Fibroblast of lung (primary cell): ENCODE data around the gene MICU1. TPM values are rescaled to one million over a fixed set of nuclear protein-coding genes. Genes with fewer than 3 reads are reported as not detected.

ENCODE experiments used
- DNase-seq, 2 donors: peaks; one replicate each; pipeline versions ENCODE4 v3.0.0 to v3.0.0-alpha.2; 2010; ENCODE audit warnings: low read depth in 2 of 2
- H2AFZ ChIP-seq: 2 replicates; pipeline ENCODE4 v1.5.1; 2012; ENCODE audit warnings: low read length, control low read depth, inconsistent platforms
- H3K27ac ChIP-seq: 2 replicates; pipeline ENCODE4 v1.5.1; 2011; ENCODE audit warnings: low read length, control low read depth; ENCODE audit not compliant: insufficient read depth
- H3K27me3 ChIP-seq: 2 replicates; pipeline ENCODE4 v1.5.1; 2011; ENCODE audit warnings: mild to moderate bottlenecking, low read length; ENCODE audit not compliant: control insufficient read depth, insufficient read depth
- H3K36me3 ChIP-seq: 2 replicates; pipeline ENCODE4 v1.5.1; 2011; ENCODE audit warnings: low read length; ENCODE audit not compliant: control insufficient read depth, insufficient read depth
- H3K4me1 ChIP-seq: 2 replicates; pipeline ENCODE4 v1.5.1; 2011; ENCODE audit warnings: low read length; ENCODE audit not compliant: control insufficient read depth, insufficient read depth; ENCODE audit errors: extremely low read depth
- H3K4me2 ChIP-seq: 2 replicates; pipeline ENCODE4 v1.5.1; 2011; ENCODE audit warnings: low read length, control low read depth; ENCODE audit not compliant: insufficient read depth; ENCODE audit errors: extremely low read depth
- H3K4me3 ChIP-seq, 4 experiments: fragments of 200-600 bp in 1 of 4; sonication (generic) in 1 of 4; replicated peaks in 1 of 4; 2 replicates each; pipeline ENCODE4 v1.5.1; 2011 to 2016; ENCODE audit warnings: low read length in 4 of 4, low read depth in 3 of 4, mild to moderate bottlenecking in 3 of 4, control low read depth in 2 of 4, inconsistent platforms in 1 of 4, mixed read lengths in 1 of 4; ENCODE audit not compliant: insufficient read depth in 1 of 4; ENCODE audit errors: control extremely low read depth in 1 of 4
- H3K79me2 ChIP-seq: 2 replicates; pipeline ENCODE4 v1.5.1; 2012; ENCODE audit warnings: mild to moderate bottlenecking, low read length, inconsistent platforms; ENCODE audit not compliant: control insufficient read depth, insufficient read depth
- H3K9ac ChIP-seq: 2 replicates; pipeline ENCODE4 v1.5.1; 2011; ENCODE audit warnings: mild to moderate bottlenecking, low read length, control low read depth; ENCODE audit not compliant: insufficient read depth
- H3K9me3 ChIP-seq: 2 replicates; pipeline ENCODE4 v1.5.1; 2012; ENCODE audit warnings: low read depth, low read length; ENCODE audit not compliant: control insufficient read depth, insufficient read depth
- H4K20me1 ChIP-seq: 2 replicates; pipeline ENCODE4 v1.5.1; 2011; ENCODE audit warnings: low read length; ENCODE audit not compliant: control insufficient read depth, insufficient read depth; ENCODE audit errors: extremely low read depth
- CTCF ChIP-seq, 2 donors: IDR thresholded peaks in 1 of 2; conservative IDR thresholded peaks in 1 of 2; 1 replicate in 1 of 2; 2 replicates in 1 of 2; pipeline ENCODE4 v1.5.1; 2011 to 2012; ENCODE audit warnings: low read length in 2 of 2, control low read depth in 1 of 2, inconsistent platforms in 1 of 2, low read depth in 1 of 2, mild to moderate bottlenecking in 1 of 2
- EZH2 ChIP-seq: IDR thresholded peaks from 2 replicates; pipeline ENCODE4 v1.5.1; 2012; ENCODE audit warnings: low read length, control low read depth, mild to moderate bottlenecking; ENCODE audit errors: missing control alignments
- polyA plus RNA-seq, 2 donors: library from polyadenylated mRNA; depleted of rRNA in 1 of 2; stranded (reverse) in 1 of 2; unstranded in 1 of 2; fragments of >200 nt; gene quantifications; 2 replicates each; pipeline ENCODE4 v1.2.1, GENCODE V29; 2011 to 2012; ENCODE audit warnings: missing spikeins in 1 of 2
- total RNA-seq: library from RNA; depleted of rRNA; stranded (reverse); fragments of >200 nt; gene quantifications from 2 replicates; pipeline ENCODE4 v1.2.1, GENCODE V29; 2014

The MICU1 gene
- total and polyA plus RNA-seq, 2 donors (not counting 1 experiment from before 2014, with no cell fraction given): 83.2 to 83.3 TPM

GRCh38 chr10:72461085-72461484, 164.8 kb downstream of the MICU1 start:
- no peak for TF ChIP-seq CTCF (conservative IDR thresholded peaks at IDR 0.05 in 1 of 2, IDR thresholded peaks at IDR 0.05 in 1 of 2; ENCODE audit: low read depth in 1 of 2, low read length in 2 of 2)
- no peak for TF ChIP-seq EZH2
- no peak overlapping the region for H3K4me3 ChIP-seq
- H4K20me1 ChIP-seq: no peaks in the 10 kb centered on the region
- H3K9me3 ChIP-seq: no peaks in the 10 kb centered on the region
- H3K79me2 ChIP-seq: no peaks in the 10 kb centered on the region
- no peaks in the 10 kb centered on the region for H3K36me3 ChIP-seq
- H3K4me2 ChIP-seq: no peak overlapping the region
- no peaks in the 10 kb centered on the region for H3K27me3 ChIP-seq
- H3K27ac ChIP-seq: no peak overlapping the region
- H2AFZ ChIP-seq: no peak overlapping the region
- H3K4me1 ChIP-seq: no peaks in the 10 kb centered on the region
- no peak overlapping the region for H3K9ac ChIP-seq
- DNase-seq: no peak

GRCh38 chr10:72460284-72460876, 165.5 kb downstream of the MICU1 start:
- no peaks in the 10 kb centered on the region for H3K4me1 ChIP-seq
- no peak overlapping the region for H3K4me3 ChIP-seq
- H4K20me1 ChIP-seq: no peaks in the 10 kb centered on the region
- H3K79me2 ChIP-seq: no peaks in the 10 kb centered on the region
- H3K27ac ChIP-seq: no peak overlapping the region
- no peak overlapping the region for H3K4me2 ChIP-seq
- no peak for TF ChIP-seq CTCF (conservative IDR thresholded peaks at IDR 0.05 in 1 of 2, IDR thresholded peaks at IDR 0.05 in 1 of 2; ENCODE audit: low read depth in 1 of 2, low read length in 2 of 2)
- no peak for TF ChIP-seq EZH2
- H3K27me3 ChIP-seq: no peaks in the 10 kb centered on the region
- H2AFZ ChIP-seq: no peak overlapping the region
- no peaks in the 10 kb centered on the region for H3K9me3 ChIP-seq
- DNase-seq: no peak
- H3K36me3 ChIP-seq: no peaks in the 10 kb centered on the region
- H3K9ac ChIP-seq: no peak overlapping the region

- no peak for DNase-seq
- no peak overlapping the region for H3K4me2 ChIP-seq
- H3K4me3 ChIP-seq: no peak overlapping the region
- H3K36me3 ChIP-seq: no peaks in the 10 kb centered on the region
- no peak overlapping the region for H3K9ac ChIP-seq
- H3K27ac ChIP-seq: no peak overlapping the region
- H3K9me3 ChIP-seq: no peaks in the 10 kb centered on the region
- TF ChIP-seq EZH2: no peak
- TF ChIP-seq CTCF (conservative IDR thresholded peaks at IDR 0.05 in 1 of 2, IDR thresholded peaks at IDR 0.05 in 1 of 2; ENCODE audit: low read depth in 1 of 2, low read length in 2 of 2): no peak
- no peak overlapping the region for H2AFZ ChIP-seq
- H3K4me1 ChIP-seq: no peaks in the 10 kb centered on the region
- H3K27me3 ChIP-seq: no peaks in the 10 kb centered on the region
- H3K79me2 ChIP-seq: no peaks in the 10 kb centered on the region
- H4K20me1 ChIP-seq: no peaks in the 10 kb centered on the region
Measured at GRCh38 chr10:72459301-72459700, 166.6 kb downstream of the MICU1 start.
